NB4 (cell line): Measurements from ENCODE around the gene ADRA2C.

Experiments
- DNase-seq: peaks from one replicate; pipeline ENCODE4 v3.0.0; 2010; ENCODE audit warnings: low read depth
- H3K4me3 ChIP-seq: one replicate; pipeline ENCODE4 v1.5.1; 2011; ENCODE audit warnings: mild to moderate bottlenecking, low read depth, low read length, moderate library complexity
- CTCF ChIP-seq: IDR thresholded peaks from one replicate; pipeline ENCODE4 v1.5.1; 2012; ENCODE audit warnings: low read depth, low read length
- MAX ChIP-seq: IDR thresholded peaks from 2 replicates; pipeline ENCODE4 v1.6.1; 2011; ENCODE audit warnings: low read depth, low read length
- MYC ChIP-seq: IDR thresholded peaks from 2 replicates; pipeline ENCODE4 v1.6.1; 2011; ENCODE audit warnings: low read depth, low read length
- POLR2A ChIP-seq: IDR thresholded peaks from 2 replicates; pipeline ENCODE4 v1.6.1; 2011; ENCODE audit warnings: mild to moderate bottlenecking; ENCODE audit not compliant: insufficient read length; ENCODE audit errors: extremely low read depth

ADRA2C gene

GRCh38 chr4:3802571-3803474 is 36.6 kb downstream of the ADRA2C start:
- peak; percentile 83 for DNase-seq
- no peak overlapping the region for H3K4me3 ChIP-seq
- TF ChIP-seq MAX (peak; percentile 100), MYC (peak; percentile 98), CTCF (no peak), POLR2A (peak; percentile 27)

GRCh38 chr4:3803475-3803847 is 37.3 kb downstream of the ADRA2C start:
- no peak overlapping the region for H3K4me3 ChIP-seq
- TF ChIP-seq CTCF (no peak), MAX (no peak), MYC (no peak), POLR2A (no peak)
- no peak for DNase-seq

- TF ChIP-seq MAX: no peak
- TF ChIP-seq POLR2A: no peak
- no peak for TF ChIP-seq MYC
- no peak for TF ChIP-seq CTCF
- DNase-seq: no peak
- H3K4me3 ChIP-seq: no peak overlapping the region
Measured at GRCh38 chr4:3803946-3804345, 37.8 kb downstream of the ADRA2C start.

GRCh38 chr4:3805026-3805425 is 38.8 kb downstream of the ADRA2C start:
- TF ChIP-seq CTCF: no peak
- no peak for TF ChIP-seq MAX
- TF ChIP-seq POLR2A: no peak
- no peak for TF ChIP-seq MYC
- H3K4me3 ChIP-seq: no peak overlapping the region
- no peak for DNase-seq

GRCh38 chr4:3805731-3806130 is 39.5 kb downstream of the ADRA2C start:
- TF ChIP-seq POLR2A (no peak), CTCF (no peak), MAX (no peak), MYC (no peak)
- H3K4me3 ChIP-seq: no peak overlapping the region
- no peak for DNase-seq

GRCh38 chr4:3807311-3807710 is 41.1 kb downstream of the ADRA2C start:
- H3K4me3 ChIP-seq: no peak overlapping the region
- TF ChIP-seq MAX (no peak), POLR2A (no peak), MYC (no peak), CTCF (no peak)
- DNase-seq: no peak
